Right lobe of liver (tissue), 4 donors: ENCODE results near the gene CLIP4.

Experiments used
- CTCF ChIP-seq, 4 donors: fragments of 200-600 bp in 3 of 4; fragments of 450-650 bp in 1 of 4; IDR thresholded peaks; one replicate each; pipeline versions ENCODE4 v1.5.1 to v1.8.0; 2016 to 2022; ENCODE audit warnings: antibody characterized with exemption in 4 of 4, mild to moderate bottlenecking in 2 of 4
- POLR2A ChIP-seq: fragments of 450-650 bp; IDR thresholded peaks from one replicate; pipeline ENCODE4 v1.6.1; 2017; ENCODE audit warnings: antibody characterized with exemption, mild to moderate bottlenecking
- donor health status: DM: no; HTN: no; CAD: no.
- donor health status: DM: no; HTN: no; CAD: no.
- donor health status: DM: no; HTN: yes; CAD: no.

GRCh38 chr2:29159125-29159524, 43.9 kb downstream of the CLIP4 start:
- no peak for TF ChIP-seq CTCF (IDR thresholded peaks at IDR 0.05)
- no peak for TF ChIP-seq POLR2A
